AG10803 (cell line): ENCODE measurements around the gene PNMA8B.

Experiments used
- DNase-seq: peaks from one replicate; pipeline ENCODE4 v3.0.0; 2010; ENCODE audit warnings: low read depth
- H3K4me3 ChIP-seq: 2 replicates; pipeline ENCODE4 v1.5.1; 2011; ENCODE audit warnings: mild to moderate bottlenecking, low read length, control low read depth
- TF ChIP-seq, protein P1 (sequence below): conservative IDR thresholded peaks from 2 replicates; pipeline ENCODE4 v1.5.1; 2011; ENCODE audit warnings: mild to moderate bottlenecking, low read length, control low read depth, inconsistent platforms

Gene PNMA8B

DNA sequence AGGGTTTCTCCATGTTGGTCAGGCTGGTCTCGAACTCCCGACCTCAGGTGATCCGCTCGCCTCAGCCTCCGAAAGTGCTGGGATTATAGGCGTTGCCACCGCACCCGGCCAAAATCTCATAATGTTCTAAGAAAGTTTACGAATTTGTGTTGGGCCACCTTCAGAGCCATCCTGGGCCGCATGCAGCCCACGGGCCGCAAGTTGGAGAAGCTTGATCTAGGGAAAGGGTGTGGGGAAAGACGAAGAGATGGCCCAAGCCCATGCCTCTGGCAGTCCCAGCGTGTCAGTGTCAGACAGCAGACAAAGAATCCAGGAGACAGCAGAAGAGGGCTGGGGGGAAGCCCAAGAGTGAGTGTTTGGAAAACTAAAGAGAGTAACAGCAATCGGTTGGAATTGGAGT is 49.6 kb downstream of the PNMA8B start:
- TF ChIP-seq, protein P1, sequence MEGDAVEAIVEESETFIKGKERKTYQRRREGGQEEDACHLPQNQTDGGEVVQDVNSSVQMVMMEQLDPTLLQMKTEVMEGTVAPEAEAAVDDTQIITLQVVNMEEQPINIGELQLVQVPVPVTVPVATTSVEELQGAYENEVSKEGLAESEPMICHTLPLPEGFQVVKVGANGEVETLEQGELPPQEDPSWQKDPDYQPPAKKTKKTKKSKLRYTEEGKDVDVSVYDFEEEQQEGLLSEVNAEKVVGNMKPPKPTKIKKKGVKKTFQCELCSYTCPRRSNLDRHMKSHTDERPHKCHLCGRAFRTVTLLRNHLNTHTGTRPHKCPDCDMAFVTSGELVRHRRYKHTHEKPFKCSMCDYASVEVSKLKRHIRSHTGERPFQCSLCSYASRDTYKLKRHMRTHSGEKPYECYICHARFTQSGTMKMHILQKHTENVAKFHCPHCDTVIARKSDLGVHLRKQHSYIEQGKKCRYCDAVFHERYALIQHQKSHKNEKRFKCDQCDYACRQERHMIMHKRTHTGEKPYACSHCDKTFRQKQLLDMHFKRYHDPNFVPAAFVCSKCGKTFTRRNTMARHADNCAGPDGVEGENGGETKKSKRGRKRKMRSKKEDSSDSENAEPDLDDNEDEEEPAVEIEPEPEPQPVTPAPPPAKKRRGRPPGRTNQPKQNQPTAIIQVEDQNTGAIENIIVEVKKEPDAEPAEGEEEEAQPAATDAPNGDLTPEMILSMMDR, result no peak
- no peak for DNase-seq
- no peak overlapping the region for H3K4me3 ChIP-seq

DNA sequence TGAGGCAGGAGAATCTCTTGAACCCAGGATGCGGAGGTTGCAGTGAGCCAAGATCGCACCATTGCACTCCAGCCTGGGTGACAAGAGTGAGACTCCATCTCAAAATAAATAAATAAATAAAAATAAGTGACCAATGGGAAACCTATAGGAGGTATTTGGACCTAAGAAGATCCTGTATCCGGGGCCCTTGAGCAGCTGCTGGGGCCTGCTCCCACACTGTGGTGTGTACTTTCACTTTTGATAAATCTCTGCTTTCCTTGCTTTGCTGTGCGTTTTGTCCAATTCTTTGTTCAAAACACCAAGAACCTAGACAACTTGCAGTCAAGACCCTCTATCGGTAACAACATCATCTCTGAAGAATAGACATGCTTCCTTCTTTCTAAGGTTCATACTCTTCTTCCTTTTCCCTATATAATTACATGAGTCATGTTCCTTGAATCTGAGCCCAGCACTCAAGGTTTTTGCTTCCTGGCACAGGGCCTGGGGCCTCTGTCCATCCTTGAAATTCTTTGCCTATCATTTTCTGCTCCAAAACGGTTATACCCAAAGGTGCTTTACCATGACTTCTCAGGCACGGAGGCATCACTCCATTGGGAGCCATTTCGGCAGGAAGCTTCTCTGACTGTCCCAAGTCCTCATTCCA is 52.7 kb downstream of the PNMA8B start:
- TF ChIP-seq, protein P1, result no peak
- peak; percentile 60 for DNase-seq
- H3K4me3 ChIP-seq, result no peak overlapping the region

DNA sequence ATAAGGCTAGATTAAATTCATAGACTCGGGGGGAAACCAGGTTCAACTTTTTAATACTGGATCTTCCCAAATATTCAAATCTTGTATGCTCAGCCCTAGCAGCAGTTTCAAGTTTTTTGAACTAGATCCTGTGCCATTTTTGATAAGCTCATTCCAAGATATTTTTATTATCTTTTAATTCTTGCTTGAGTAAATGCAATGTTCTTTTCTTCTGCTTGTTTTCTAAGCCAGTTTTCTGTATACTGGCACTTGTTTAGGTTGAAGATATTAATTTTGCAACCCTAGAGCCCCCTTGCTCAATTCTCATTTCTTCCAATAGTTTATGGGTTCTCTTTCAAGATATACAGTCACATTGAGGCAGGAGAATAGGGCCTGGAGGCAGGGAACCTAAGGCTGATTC is 53.8 kb downstream of the PNMA8B start:
- H3K4me3 ChIP-seq, result no peak overlapping the region
- no peak for DNase-seq
- TF ChIP-seq, protein P1, result no peak
